AG10803 (cell line): ENCODE data around the gene RACGAP1.

Experiments used
- DNase-seq: peaks from one replicate; pipeline ENCODE4 v3.0.0; 2010; ENCODE audit warnings: low read depth
- H3K4me3 ChIP-seq: 2 replicates; pipeline ENCODE4 v1.5.1; 2011; ENCODE audit warnings: mild to moderate bottlenecking, low read length, control low read depth
- TF ChIP-seq, protein P1 (sequence below): conservative IDR thresholded peaks from 2 replicates; pipeline ENCODE4 v1.5.1; 2011; ENCODE audit warnings: mild to moderate bottlenecking, low read length, control low read depth, inconsistent platforms

RACGAP1 gene

DNA sequence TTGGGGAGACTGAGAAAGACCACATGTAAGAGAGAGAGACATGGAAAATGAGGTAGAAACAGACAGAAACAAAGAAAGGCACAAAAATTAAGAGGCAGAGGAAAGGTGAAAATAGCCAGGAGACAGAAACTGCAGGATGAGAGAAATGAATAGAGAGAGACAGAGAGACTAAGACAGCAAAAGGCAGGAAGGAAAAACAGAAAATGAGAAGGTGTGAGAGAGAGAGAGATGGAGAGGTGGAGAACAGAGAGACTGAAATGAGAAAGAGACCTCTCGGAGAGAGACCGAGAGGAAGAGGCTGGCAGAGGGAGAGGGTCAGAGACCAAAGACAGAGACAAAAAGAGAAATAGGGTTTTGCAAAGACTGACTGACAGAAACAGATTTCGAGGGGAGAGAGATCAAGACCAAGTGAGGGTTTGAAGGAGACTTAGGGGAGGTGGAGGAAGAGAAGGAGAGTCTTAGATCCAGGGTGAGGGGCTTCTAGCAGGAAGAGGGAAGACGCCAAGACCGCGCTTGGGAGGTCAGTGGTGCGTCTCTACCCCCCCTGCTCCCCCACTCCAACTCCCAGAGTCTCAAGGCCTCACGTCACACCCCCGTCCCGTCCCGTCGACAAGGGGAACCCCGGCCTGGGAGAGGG lies 64.7 kb downstream of the RACGAP1 start:
- no peak overlapping the region for H3K4me3 ChIP-seq
- DNase-seq: no peak
- TF ChIP-seq, protein P1, sequence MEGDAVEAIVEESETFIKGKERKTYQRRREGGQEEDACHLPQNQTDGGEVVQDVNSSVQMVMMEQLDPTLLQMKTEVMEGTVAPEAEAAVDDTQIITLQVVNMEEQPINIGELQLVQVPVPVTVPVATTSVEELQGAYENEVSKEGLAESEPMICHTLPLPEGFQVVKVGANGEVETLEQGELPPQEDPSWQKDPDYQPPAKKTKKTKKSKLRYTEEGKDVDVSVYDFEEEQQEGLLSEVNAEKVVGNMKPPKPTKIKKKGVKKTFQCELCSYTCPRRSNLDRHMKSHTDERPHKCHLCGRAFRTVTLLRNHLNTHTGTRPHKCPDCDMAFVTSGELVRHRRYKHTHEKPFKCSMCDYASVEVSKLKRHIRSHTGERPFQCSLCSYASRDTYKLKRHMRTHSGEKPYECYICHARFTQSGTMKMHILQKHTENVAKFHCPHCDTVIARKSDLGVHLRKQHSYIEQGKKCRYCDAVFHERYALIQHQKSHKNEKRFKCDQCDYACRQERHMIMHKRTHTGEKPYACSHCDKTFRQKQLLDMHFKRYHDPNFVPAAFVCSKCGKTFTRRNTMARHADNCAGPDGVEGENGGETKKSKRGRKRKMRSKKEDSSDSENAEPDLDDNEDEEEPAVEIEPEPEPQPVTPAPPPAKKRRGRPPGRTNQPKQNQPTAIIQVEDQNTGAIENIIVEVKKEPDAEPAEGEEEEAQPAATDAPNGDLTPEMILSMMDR: no peak

- DNase-seq: peak; percentile 16
- TF ChIP-seq, protein P1: no peak
Measured at GRCh38 chr12:49959685-49960473, 65.4 kb downstream of the RACGAP1 start.

GRCh38 chr12:49957570-49957967 lies 67.7 kb downstream of the RACGAP1 start:
- no peak for DNase-seq
- TF ChIP-seq, protein P1: no peak

More at GRCh38 chr12:49959685-49960473, 65.4 kb downstream of the RACGAP1 start:
- H3K4me3 ChIP-seq: no peak overlapping the region

DNA sequence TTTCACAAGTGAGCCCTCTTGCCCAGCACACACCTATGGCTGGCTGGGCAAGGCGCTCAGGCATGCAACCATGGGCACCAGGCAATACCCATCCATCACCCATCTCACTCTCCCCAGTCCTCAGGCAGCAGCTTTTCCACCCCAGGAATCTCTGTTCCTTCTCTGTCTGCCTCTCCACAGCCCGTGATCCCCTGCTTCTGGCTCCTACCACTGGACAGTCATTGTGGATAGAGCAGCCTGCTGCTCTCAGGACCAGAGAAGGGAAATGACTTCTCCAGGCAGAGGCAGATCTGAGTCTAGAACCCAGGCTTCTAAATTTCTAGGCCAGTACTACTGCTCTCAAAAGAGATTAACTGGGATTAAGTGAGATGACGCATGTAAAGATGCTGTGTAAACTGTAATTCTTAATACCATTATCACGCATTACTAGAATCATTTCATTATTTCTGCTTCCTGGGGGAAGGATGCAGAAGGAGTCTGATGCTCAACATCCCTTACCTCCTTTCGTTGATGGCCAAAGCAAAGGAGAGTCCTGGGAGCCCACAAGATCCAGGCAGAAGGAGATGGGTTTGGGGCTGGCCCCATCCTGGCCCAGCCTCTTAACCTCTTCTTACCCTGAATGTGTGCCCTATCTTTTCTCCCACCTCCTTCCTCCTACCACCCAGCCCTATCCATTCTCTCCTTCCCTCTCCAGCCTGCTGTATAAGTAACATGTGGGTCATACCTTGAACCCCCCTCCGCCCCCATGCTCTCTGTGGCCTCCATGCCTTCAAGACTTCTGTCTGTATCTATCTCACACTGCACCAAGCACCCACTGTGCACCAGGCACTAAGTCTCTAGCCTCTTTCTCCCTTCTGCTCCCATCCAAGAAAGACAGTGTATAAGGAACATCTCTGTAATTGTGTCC lies 68.4 kb downstream of the RACGAP1 start:
- DNase-seq: no peak
- no peak overlapping the region for H3K4me3 ChIP-seq
- TF ChIP-seq, protein P1: no peak

More at GRCh38 chr12:49957570-49957967, 67.7 kb downstream of the RACGAP1 start:
- H3K4me3 ChIP-seq: no peak overlapping the region

DNA sequence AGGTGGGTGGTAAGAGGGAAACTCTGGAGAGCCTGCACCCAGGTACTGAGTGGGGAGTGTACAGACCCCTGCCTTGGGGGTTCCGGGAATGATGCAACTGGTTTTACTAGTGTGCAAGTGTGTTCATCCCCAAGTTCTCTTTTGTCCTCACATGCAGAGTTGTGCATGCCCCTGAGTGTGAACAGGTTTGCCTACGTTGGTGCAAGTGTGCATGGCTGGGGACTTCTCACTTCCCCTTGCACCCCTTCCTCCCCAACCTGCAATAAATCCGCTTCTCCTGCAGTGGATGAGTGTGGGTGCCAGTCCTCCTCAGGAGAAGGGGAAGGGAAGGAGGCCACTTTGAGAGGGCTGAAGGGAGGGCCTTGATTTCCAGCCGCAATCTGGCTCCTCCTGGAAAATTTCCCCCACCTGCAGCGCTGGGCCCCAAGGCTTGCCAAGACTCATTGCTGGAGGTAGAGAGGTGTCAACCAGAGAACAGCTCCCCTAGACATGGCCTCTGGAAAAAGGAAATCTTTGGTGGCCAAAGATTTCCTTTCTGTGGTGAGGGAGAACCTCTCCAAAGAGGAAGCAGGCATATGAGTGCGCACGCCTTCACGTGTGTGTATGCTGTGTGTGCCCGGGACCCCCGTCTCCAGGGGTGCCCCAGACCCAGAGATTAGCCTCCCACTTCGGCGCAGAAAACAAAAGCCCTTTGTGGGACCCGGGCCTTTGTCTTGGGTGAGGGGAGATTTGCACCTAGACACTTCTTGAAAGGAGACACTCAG lies 69.2 kb downstream of the RACGAP1 start:
- H3K4me3 ChIP-seq: no peak overlapping the region

More for the DNA sequence above, 69.2 kb downstream of the RACGAP1 start:
- DNase-seq: no peak
- TF ChIP-seq, protein P1: no peak
